Mammary epithelial cell (primary cell): Measurements from ENCODE around the gene IQSEC1.

Experiments used
- EZH2 ChIP-seq: IDR thresholded peaks from 2 replicates; pipeline ENCODE4 v1.6.1; 2012; ENCODE audit warnings: low read length, inconsistent platforms, borderline replicate concordance
- TF ChIP-seq, protein P1 (sequence below), 2 donors: IDR thresholded peaks in 1 of 2; conservative IDR thresholded peaks in 1 of 2; 2 replicates each; pipeline ENCODE4 v1.5.1; 2011 to 2012; ENCODE audit warnings: inconsistent platforms in 2 of 2, low read length in 2 of 2, mild to moderate bottlenecking in 2 of 2, control low read depth in 1 of 2, low read depth in 1 of 2; ENCODE audit not compliant: insufficient read depth in 1 of 2; ENCODE audit errors: extremely low read depth in 1 of 2

DNA sequence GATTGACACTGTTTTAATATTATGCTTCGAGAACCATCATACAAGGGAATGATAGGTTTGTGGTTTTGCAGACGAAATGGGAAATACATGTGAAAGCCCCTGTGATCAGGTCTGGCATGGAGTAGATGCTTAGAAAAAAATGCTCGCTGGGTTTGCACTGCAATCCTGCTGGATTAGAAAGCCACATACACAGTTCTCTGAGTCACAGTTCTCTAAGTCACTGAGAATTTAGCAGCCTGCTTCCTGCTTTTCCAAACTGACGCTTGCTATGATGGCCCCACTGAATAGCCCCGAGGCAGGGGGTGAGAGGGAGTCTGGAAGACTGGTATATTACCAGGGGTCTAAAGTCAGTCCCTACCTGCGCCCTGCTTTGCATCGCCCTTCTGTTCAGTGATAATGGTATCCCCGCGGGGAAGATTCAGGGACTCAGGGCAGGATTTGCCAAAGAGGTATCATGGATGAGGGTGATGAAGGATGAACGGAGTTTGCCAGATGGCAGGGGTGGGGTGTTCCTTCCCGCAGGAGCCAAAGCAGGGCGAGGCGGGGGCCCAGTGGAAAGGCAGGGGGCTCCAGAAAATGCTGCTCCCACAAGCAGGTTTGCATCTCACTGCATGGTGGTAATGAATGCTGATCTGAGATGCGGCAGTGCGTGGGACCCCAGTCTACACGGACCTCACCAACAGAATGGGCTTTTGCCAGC lies 82.3 kb downstream of the IQSEC1 start:
- TF ChIP-seq, protein P1, sequence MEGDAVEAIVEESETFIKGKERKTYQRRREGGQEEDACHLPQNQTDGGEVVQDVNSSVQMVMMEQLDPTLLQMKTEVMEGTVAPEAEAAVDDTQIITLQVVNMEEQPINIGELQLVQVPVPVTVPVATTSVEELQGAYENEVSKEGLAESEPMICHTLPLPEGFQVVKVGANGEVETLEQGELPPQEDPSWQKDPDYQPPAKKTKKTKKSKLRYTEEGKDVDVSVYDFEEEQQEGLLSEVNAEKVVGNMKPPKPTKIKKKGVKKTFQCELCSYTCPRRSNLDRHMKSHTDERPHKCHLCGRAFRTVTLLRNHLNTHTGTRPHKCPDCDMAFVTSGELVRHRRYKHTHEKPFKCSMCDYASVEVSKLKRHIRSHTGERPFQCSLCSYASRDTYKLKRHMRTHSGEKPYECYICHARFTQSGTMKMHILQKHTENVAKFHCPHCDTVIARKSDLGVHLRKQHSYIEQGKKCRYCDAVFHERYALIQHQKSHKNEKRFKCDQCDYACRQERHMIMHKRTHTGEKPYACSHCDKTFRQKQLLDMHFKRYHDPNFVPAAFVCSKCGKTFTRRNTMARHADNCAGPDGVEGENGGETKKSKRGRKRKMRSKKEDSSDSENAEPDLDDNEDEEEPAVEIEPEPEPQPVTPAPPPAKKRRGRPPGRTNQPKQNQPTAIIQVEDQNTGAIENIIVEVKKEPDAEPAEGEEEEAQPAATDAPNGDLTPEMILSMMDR (conservative IDR thresholded peaks at IDR 0.05 in 1 of 2, IDR thresholded peaks at IDR 0.05 in 1 of 2; ENCODE audit: extremely low read depth in 1 of 2, insufficient read depth in 1 of 2, low read depth in 1 of 2, low read length in 2 of 2), result no peak
- TF ChIP-seq EZH2, result no peak
